GM12873 (cell line): Measurements from ENCODE around the gene ZSCAN32.

Source experiments
- TF ChIP-seq, protein P1 (sequence below): IDR thresholded peaks from 2 replicates; pipeline ENCODE4 v1.5.1; 2012; ENCODE audit warnings: low read depth, mild to moderate bottlenecking, moderate library complexity, low read length, control low read depth; ENCODE audit not compliant: insufficient read depth; ENCODE audit errors: missing control alignments

The ZSCAN32 gene

DNA sequence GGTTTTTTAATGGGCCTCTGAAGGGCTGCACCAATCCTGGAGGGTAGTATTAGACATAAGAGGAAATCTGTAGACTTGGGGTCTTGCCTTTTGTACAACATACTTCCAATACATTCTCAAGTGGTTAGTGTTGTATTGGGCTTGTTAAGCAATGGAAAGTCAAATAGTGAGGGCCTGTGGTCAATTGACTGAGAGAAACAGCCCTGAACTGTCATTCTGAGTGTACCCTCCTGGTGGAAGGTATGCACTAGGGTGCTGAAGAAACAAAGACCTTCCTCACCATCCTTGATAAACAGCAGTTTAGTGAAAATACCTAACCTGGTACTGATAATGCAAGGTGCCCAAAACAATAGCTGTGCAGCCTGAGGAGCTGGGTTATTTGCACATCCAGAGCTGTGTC lies 22.9 kb downstream of the ZSCAN32 start:
- TF ChIP-seq, protein P1, sequence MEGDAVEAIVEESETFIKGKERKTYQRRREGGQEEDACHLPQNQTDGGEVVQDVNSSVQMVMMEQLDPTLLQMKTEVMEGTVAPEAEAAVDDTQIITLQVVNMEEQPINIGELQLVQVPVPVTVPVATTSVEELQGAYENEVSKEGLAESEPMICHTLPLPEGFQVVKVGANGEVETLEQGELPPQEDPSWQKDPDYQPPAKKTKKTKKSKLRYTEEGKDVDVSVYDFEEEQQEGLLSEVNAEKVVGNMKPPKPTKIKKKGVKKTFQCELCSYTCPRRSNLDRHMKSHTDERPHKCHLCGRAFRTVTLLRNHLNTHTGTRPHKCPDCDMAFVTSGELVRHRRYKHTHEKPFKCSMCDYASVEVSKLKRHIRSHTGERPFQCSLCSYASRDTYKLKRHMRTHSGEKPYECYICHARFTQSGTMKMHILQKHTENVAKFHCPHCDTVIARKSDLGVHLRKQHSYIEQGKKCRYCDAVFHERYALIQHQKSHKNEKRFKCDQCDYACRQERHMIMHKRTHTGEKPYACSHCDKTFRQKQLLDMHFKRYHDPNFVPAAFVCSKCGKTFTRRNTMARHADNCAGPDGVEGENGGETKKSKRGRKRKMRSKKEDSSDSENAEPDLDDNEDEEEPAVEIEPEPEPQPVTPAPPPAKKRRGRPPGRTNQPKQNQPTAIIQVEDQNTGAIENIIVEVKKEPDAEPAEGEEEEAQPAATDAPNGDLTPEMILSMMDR = no peak

DNA sequence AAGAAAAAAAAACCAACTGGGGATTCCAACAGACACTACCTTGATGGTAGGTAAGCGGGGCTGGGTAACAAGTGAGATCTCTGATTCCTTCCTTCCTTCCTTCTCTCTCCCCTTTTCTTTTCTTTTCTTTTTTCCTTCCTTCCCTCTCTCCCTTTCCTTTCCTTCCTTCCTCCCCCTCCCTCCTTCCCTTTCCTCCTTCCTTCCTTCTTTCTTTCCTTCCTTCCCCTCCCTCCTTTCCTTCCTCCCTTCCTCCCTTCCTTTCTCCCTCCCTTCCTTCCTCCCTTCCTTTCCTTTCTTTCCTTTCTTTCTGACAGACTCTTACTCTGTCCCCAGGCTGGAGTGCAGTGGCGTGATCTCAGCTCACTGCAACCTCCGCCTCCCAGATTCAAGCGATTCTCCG lies 25.1 kb downstream of the ZSCAN32 start:
- TF ChIP-seq, protein P1 = no peak

DNA sequence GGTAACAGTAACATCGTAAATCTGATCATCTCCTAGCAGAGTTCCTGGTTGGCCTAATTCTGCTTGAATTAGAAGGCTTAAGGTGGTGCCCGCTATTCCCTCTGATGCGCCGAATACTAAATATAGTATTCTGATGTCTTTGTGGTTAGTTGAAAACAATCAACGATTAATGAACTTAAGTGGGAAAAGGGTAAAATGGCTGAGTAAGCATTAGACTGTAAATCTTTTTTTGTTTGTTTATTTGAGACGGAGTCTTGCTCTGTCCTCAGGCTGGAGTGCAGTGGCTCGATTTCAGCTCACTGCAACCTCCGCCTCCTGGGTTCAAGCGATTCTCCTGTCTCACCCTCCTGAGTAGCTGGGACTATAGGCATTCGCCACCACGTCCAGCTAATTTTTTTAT lies 31.7 kb downstream of the ZSCAN32 start:
- TF ChIP-seq, protein P1 = no peak

DNA sequence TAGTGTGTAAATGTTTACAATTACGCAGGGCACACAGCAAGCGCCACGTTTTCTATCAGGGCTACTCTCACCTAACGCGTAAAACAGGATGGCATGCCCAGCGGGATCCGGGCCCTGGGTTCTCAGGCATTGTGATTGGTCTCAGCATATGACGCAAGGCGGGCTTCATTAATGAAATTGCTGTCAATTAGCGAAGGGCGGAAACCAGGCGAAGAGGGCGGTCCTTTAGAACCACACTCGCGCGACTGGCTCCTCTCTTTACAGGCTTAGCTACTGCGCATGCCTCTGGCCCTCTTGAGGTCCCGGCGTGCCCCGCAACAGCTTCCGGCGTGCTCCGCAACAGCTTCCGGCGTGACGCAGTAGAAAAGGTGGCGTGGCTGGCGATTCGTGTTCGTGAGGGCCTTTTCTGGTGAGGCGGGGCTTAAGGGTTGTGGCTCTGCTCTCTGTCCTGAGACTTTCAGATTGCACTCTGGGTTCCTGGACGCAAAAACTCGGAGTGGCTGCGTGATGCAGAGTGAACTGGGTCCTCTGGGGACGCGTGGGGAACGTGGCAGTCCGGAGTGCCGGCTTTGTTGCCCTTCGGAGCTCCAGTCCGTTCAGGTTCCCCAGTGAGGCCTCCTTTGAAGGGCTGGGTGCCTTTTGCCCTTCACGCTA lies 35.9 kb downstream of the ZSCAN32 start:
- TF ChIP-seq, protein P1 = no peak

DNA sequence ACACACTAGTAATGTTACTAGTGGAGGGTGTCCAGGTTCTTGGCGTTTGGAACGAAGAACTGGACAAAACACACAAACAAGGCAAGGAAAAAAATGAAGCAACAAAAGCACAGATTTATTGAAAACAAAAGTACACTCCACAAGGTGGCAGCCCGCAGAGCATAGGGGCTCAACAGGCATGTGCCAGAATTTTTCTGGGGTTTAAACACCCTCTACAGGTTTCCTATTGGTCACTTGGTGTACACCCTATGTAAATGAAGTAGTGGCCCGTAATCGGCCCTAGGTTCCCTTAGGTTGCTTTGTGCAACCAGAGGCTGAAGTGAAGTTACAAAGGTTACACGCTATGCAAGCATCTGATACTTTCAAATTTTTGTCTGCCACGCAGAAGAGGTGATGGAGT lies 37.0 kb downstream of the ZSCAN32 start:
- TF ChIP-seq, protein P1 = no peak

DNA sequence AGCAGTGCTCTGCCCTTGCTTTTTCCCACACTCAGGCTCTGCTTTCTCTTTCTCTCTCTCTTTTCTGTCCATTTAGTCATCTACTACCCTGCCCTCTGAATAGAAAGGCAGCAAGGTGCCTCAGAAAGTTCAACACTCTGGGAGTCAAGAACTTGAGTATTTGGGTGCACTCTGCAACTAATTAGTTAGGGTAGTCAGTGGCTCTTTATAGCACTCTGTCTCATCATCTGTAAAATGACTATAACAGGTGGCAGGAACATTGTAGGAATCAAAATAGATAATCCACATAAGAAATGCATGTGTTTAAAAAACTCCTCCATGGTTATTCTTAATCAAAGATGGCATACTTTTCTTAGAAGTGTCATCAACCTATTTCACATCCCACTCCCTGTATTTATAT lies 37.9 kb downstream of the ZSCAN32 start:
- TF ChIP-seq, protein P1 = no peak

DNA sequence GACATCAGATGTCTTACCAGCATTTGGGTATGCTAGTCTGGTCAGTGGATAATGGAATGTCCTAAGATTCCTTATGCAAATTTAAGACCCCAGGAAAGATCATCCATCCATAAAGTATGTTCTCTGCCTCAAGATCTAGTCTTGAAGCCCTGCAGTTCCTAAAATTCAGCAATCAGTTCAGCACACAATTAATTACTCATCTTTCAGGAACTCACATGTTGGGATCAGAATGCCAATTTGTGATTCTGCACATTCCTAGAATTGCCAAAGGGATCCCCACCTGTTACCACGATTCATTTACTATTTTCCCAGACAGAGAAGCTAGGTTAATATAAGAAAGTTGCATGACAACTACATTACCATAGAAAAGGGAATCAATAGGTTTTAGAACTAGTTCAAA lies 41.9 kb downstream of the ZSCAN32 start:
- TF ChIP-seq, protein P1 = no peak
